ENCODE data around the gene CCDC73.

Gene CCDC73

GRCh38 chr11:32574421-32574820 lies 220.0 kb downstream of the CCDC73 start:
- Mint-ChIP-seq H3K4me1 (ENCODE audit: low read depth) (no peaks in the 10 kb centered on the region), H3K4me3 (no peak overlapping the region), H3K9me3 (no peaks in the 10 kb centered on the region), H3K27me3 (peaks cover 21% of the 10 kb centered on the region), H3K36me3 (ENCODE audit: low read depth) (no peaks in the 10 kb centered on the region), H3K27ac (no peak overlapping the region)

GRCh38 chr11:32573228-32573627 lies 221.2 kb downstream of the CCDC73 start:
- Mint-ChIP-seq H3K4me1 (ENCODE audit: low read depth) (no peaks in the 10 kb centered on the region), H3K27ac (no peak overlapping the region), H3K4me3 (no peak overlapping the region), H3K9me3 (no peaks in the 10 kb centered on the region), H3K36me3 (ENCODE audit: low read depth) (no peaks in the 10 kb centered on the region), H3K27me3 (peaks cover 21% of the 10 kb centered on the region)

- no peaks in the 10 kb centered on the region for H3K9me3 Mint-ChIP-seq
Measured at GRCh38 chr11:32571039-32571438, 223.4 kb downstream of the CCDC73 start.

GRCh38 chr11:32569313-32569881 lies 225.1 kb downstream of the CCDC73 start:
- Mint-ChIP-seq H3K36me3 (ENCODE audit: low read depth) (no peaks in the 10 kb centered on the region), H3K9me3 (no peaks in the 10 kb centered on the region), H3K27me3 (peaks cover 18% of the 10 kb centered on the region)

More at GRCh38 chr11:32571039-32571438, 223.4 kb downstream of the CCDC73 start:
- Mint-ChIP-seq H3K36me3 (ENCODE audit: low read depth) (no peaks in the 10 kb centered on the region), H3K4me3 (no peak overlapping the region), H3K27me3 (peaks cover 21% of the 10 kb centered on the region), H3K4me1 (ENCODE audit: low read depth) (peaks cover 13% of the 10 kb centered on the region), H3K27ac (no peak overlapping the region)

GRCh38 chr11:32567154-32567553 lies 227.3 kb downstream of the CCDC73 start:
- no peaks in the 10 kb centered on the region for H3K36me3 Mint-ChIP-seq (ENCODE audit: low read depth)
- peaks cover 13% of the 10 kb centered on the region for H3K4me1 Mint-ChIP-seq (ENCODE audit: low read depth)
- peaks cover 14% of the 10 kb centered on the region for H3K27me3 Mint-ChIP-seq
- no peak overlapping the region for H3K27ac Mint-ChIP-seq
- H3K4me3 Mint-ChIP-seq = no peak overlapping the region
- no peaks in the 10 kb centered on the region for H3K9me3 Mint-ChIP-seq

More at GRCh38 chr11:32569313-32569881, 225.1 kb downstream of the CCDC73 start:
- no peak overlapping the region for H3K4me3 Mint-ChIP-seq
- H3K4me1 Mint-ChIP-seq (ENCODE audit: low read depth) = peaks cover 13% of the 10 kb centered on the region
- H3K27ac Mint-ChIP-seq = no peak overlapping the region

GRCh38 chr11:32566517-32566916 lies 227.9 kb downstream of the CCDC73 start:
- no peak overlapping the region for H3K4me3 Mint-ChIP-seq
- no peak overlapping the region for H3K27ac Mint-ChIP-seq
- H3K27me3 Mint-ChIP-seq = peaks cover 11% of the 10 kb centered on the region
- peaks cover 13% of the 10 kb centered on the region for H3K4me1 Mint-ChIP-seq (ENCODE audit: low read depth)
- no peaks in the 10 kb centered on the region for H3K9me3 Mint-ChIP-seq
- no peaks in the 10 kb centered on the region for H3K36me3 Mint-ChIP-seq (ENCODE audit: low read depth)

- no peak overlapping the region for H3K27ac Mint-ChIP-seq
- H3K36me3 Mint-ChIP-seq (ENCODE audit: low read depth) = no peaks in the 10 kb centered on the region
- H3K9me3 Mint-ChIP-seq = no peaks in the 10 kb centered on the region
- no peak overlapping the region for H3K4me3 Mint-ChIP-seq
- H3K4me1 Mint-ChIP-seq (ENCODE audit: low read depth) = peaks cover 13% of the 10 kb centered on the region
- no peaks in the 10 kb centered on the region for H3K27me3 Mint-ChIP-seq
Measured at GRCh38 chr11:32563600-32563959, 230.9 kb downstream of the CCDC73 start.

- H3K4me1 Mint-ChIP-seq (ENCODE audit: low read depth) = peaks cover 13% of the 10 kb centered on the region
- H3K9me3 Mint-ChIP-seq = no peaks in the 10 kb centered on the region
- H3K27me3 Mint-ChIP-seq = no peaks in the 10 kb centered on the region
- no peaks in the 10 kb centered on the region for H3K36me3 Mint-ChIP-seq (ENCODE audit: low read depth)
- no peak overlapping the region for H3K4me3 Mint-ChIP-seq
- H3K27ac Mint-ChIP-seq = no peak overlapping the region
Measured at GRCh38 chr11:32562839-32563599, 231.4 kb downstream of the CCDC73 start.

GRCh38 chr11:32561835-32562234 lies 232.6 kb downstream of the CCDC73 start:
- peaks cover 8% of the 10 kb centered on the region for H3K4me1 Mint-ChIP-seq (ENCODE audit: low read depth)
- no peaks in the 10 kb centered on the region for H3K27me3 Mint-ChIP-seq
- no peaks in the 10 kb centered on the region for H3K36me3 Mint-ChIP-seq (ENCODE audit: low read depth)
- H3K27ac Mint-ChIP-seq = no peak overlapping the region
- no peak overlapping the region for H3K4me3 Mint-ChIP-seq
- H3K9me3 Mint-ChIP-seq = no peaks in the 10 kb centered on the region

- H3K4me3 Mint-ChIP-seq = no peak overlapping the region
- H3K4me1 Mint-ChIP-seq (ENCODE audit: low read depth) = no peaks in the 10 kb centered on the region
- no peak overlapping the region for H3K27ac Mint-ChIP-seq
- no peaks in the 10 kb centered on the region for H3K36me3 Mint-ChIP-seq (ENCODE audit: low read depth)
- H3K9me3 Mint-ChIP-seq = no peaks in the 10 kb centered on the region
- peaks cover 3% of the 10 kb centered on the region for H3K27me3 Mint-ChIP-seq
Measured at GRCh38 chr11:32555895-32556294, 238.6 kb downstream of the CCDC73 start.

- H3K27ac Mint-ChIP-seq = no peak overlapping the region
- no peaks in the 10 kb centered on the region for H3K9me3 Mint-ChIP-seq
- H3K4me1 Mint-ChIP-seq (ENCODE audit: low read depth) = no peaks in the 10 kb centered on the region
- no peaks in the 10 kb centered on the region for H3K36me3 Mint-ChIP-seq (ENCODE audit: low read depth)
- peaks cover 5% of the 10 kb centered on the region for H3K27me3 Mint-ChIP-seq
- no peak overlapping the region for H3K4me3 Mint-ChIP-seq
Measured at GRCh38 chr11:32555091-32555490, 239.4 kb downstream of the CCDC73 start.
